ENCODE results near the gene GSE1.

DNA sequence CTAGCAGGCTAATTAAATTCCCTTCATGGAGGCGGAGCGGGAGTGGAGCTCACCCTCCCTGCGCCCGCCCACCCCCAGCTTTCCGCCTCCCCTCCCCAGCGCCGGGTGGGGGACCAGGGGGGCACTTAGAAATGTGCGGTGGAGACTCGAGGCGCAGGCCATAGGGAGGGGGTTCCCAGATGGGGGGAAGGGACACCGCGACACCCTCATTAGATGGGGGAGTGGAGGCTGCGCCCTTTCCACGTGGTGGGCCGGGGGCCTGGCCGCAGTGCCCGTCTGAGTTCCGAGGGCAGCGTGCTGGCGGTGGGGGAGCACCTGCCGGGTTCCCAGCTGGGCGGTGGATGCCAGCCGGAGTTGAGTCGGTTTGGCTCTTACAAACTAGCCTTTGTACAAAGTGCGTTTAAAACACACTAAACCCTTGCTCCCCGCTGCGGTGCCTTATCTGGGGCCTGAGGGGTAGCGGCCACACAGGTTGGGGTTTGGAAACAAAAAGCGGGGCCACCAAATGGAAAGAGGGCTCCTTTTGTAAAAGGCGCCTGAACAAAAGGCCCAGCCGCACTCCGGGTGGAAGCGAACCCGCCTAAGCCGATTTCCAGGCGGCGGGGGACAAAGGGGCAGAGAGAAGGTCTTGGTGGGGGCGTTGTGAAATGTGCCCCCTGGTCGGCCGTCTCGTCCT, 1.4 kb downstream of the GSE1 start:
- TF ChIP-seq, protein P1, sequence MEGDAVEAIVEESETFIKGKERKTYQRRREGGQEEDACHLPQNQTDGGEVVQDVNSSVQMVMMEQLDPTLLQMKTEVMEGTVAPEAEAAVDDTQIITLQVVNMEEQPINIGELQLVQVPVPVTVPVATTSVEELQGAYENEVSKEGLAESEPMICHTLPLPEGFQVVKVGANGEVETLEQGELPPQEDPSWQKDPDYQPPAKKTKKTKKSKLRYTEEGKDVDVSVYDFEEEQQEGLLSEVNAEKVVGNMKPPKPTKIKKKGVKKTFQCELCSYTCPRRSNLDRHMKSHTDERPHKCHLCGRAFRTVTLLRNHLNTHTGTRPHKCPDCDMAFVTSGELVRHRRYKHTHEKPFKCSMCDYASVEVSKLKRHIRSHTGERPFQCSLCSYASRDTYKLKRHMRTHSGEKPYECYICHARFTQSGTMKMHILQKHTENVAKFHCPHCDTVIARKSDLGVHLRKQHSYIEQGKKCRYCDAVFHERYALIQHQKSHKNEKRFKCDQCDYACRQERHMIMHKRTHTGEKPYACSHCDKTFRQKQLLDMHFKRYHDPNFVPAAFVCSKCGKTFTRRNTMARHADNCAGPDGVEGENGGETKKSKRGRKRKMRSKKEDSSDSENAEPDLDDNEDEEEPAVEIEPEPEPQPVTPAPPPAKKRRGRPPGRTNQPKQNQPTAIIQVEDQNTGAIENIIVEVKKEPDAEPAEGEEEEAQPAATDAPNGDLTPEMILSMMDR (optimal IDR thresholded peaks at IDR 0.05 in 1 of 3, IDR thresholded peaks at IDR 0.05 in 1 of 3, conservative IDR thresholded peaks at IDR 0.05 in 1 of 3; ENCODE audit: extremely low read depth in 1 of 3, insufficient read depth in 2 of 3, low read length in 3 of 3), result no peak
- no peak for TF ChIP-seq EZH2 (IDR thresholded peaks at IDR 0.05; ENCODE audit: low read length)

Measured in keratinocyte (primary cell).